Keratinocyte (primary cell): ENCODE results near the gene TECPR1. TPM values are rescaled to one million over a fixed set of nuclear protein-coding genes. Genes with fewer than 3 reads are reported as not detected.

Source experiments
- DNase-seq: peaks from one replicate; pipeline ENCODE4 v3.0.0-alpha.2; 2011; ENCODE audit warnings: low read depth, missing footprints, low spot score
- FAIRE-seq: peaks from 2 replicates; lab custom pipeline; 2011; peaks lifted over from hg19 to GRCh38; lab: Jason Lieb, UNC
- H2AFZ ChIP-seq: 2 replicates; pipeline ENCODE4 v1.6.0; 2012; ENCODE audit warnings: low read length, control low read depth, inconsistent platforms; ENCODE audit not compliant: control insufficient read depth
- H3K27ac ChIP-seq: 2 replicates; pipeline ENCODE4 v1.5.1; 2011; ENCODE audit warnings: low read length; ENCODE audit not compliant: control insufficient read depth, insufficient read depth
- H3K27me3 ChIP-seq: 3 replicates; pipeline ENCODE4 v1.6.0; 2011; ENCODE audit warnings: low read length; ENCODE audit not compliant: control insufficient read depth, insufficient read depth; ENCODE audit errors: extremely low read depth
- H3K36me3 ChIP-seq, 2 experiments: 2 replicates in 1 of 2; 3 replicates in 1 of 2; pipeline ENCODE4 v1.5.1; 2011; ENCODE audit warnings: low read length in 2 of 2, mild to moderate bottlenecking in 1 of 2; ENCODE audit not compliant: control insufficient read depth in 2 of 2, insufficient read depth in 2 of 2; ENCODE audit errors: extremely low read depth in 1 of 2
- H3K4me1 ChIP-seq: 3 replicates; pipeline ENCODE4 v1.5.1; 2011; ENCODE audit warnings: low read length; ENCODE audit not compliant: control insufficient read depth, insufficient read depth; ENCODE audit errors: extremely low read depth
- H3K4me2 ChIP-seq: 3 replicates; pipeline ENCODE4 v1.6.0; 2011; ENCODE audit warnings: low read depth, low read length; ENCODE audit not compliant: control insufficient read depth, insufficient read depth; ENCODE audit errors: extremely low read depth
- H3K4me3 ChIP-seq, 3 experiments: fragments of 200-600 bp in 1 of 3; sonication (generic) in 1 of 3; 2 replicates in 2 of 3; 3 replicates in 1 of 3; pipeline ENCODE4 v1.5.1; 2011 to 2016; ENCODE audit warnings: low read length in 3 of 3, mild to moderate bottlenecking in 3 of 3, control low read depth in 2 of 3, inconsistent platforms in 1 of 3, low read depth in 1 of 3, mixed read lengths in 1 of 3, mixed run types in 1 of 3, moderate library complexity in 1 of 3; ENCODE audit not compliant: control insufficient read depth in 2 of 3, insufficient read depth in 2 of 3; ENCODE audit errors: extremely low read depth in 1 of 3
- H3K79me2 ChIP-seq: 2 replicates; pipeline ENCODE4 v1.6.0; 2012; ENCODE audit warnings: low read length; ENCODE audit not compliant: control insufficient read depth, insufficient read depth
- H3K9ac ChIP-seq: 3 replicates; pipeline ENCODE4 v1.6.0; 2011; ENCODE audit warnings: low read length; ENCODE audit not compliant: control insufficient read depth, insufficient read depth; ENCODE audit errors: extremely low read depth
- H3K9me1 ChIP-seq: 3 replicates; pipeline ENCODE4 v1.6.0; 2011; ENCODE audit warnings: low read length; ENCODE audit not compliant: control insufficient read depth, insufficient read depth; ENCODE audit errors: extremely low read depth
- H3K9me3 ChIP-seq: 2 replicates; pipeline ENCODE4 v1.5.1; 2012; ENCODE audit warnings: low read depth, low read length; ENCODE audit not compliant: control insufficient read depth
- H4K20me1 ChIP-seq: 3 replicates; pipeline ENCODE4 v1.6.0; 2011; ENCODE audit warnings: low read length; ENCODE audit not compliant: control insufficient read depth, insufficient read depth; ENCODE audit errors: extremely low read depth
- EZH2 ChIP-seq: IDR thresholded peaks from one replicate; pipeline ENCODE4 v1.6.1; 2012; ENCODE audit warnings: inconsistent platforms, mild to moderate bottlenecking, low read length, moderate library complexity
- dilution Hi-C: fragments of 300-500 bp; cut with MboI; formaldehyde crosslinking; loops from one replicate; pipeline ENCODE4 v1.7.0; 2020; ENCODE audit warnings: low sequenced_read_pairs; ENCODE audit not compliant: extremely low pct_ligation_motif_present
- polyA plus RNA-seq, 5 experiments: library from polyadenylated mRNA; depleted of rRNA in 3 of 5; stranded (reverse) in 3 of 5; stranded (forward) in 1 of 5; unstranded in 1 of 5; fragments of >200 nt; gene quantifications; 1 replicate in 1 of 5; 2 replicates in 3 of 5; 3 replicates in 1 of 5; pipeline versions ENCODE4 v1.2.1 to v1.2.3, GENCODE V29; 2011 to 2012; ENCODE audit warnings: missing spikeins in 2 of 5, low read depth in 1 of 5, low replicate concordance in 1 of 5
- TF ChIP-seq, protein P1 (sequence below), 3 experiments: IDR thresholded peaks in 1 of 3; conservative IDR thresholded peaks in 1 of 3; optimal IDR thresholded peaks in 1 of 3; 2 replicates in 2 of 3; 3 replicates in 1 of 3; pipeline versions ENCODE3 to v1.5.1; 2011; ENCODE audit warnings: low read length in 3 of 3, mild to moderate bottlenecking in 3 of 3, moderate library complexity in 2 of 3, control low read depth in 1 of 3, inconsistent platforms in 1 of 3; ENCODE audit not compliant: insufficient read depth in 2 of 3; ENCODE audit errors: extremely low read depth in 1 of 3

TECPR1 gene
- polyA plus RNA-seq, 1 donor (not counting 4 experiments of a cell fraction or from before 2014, with no cell fraction given), result 2.4 TPM

DNA sequence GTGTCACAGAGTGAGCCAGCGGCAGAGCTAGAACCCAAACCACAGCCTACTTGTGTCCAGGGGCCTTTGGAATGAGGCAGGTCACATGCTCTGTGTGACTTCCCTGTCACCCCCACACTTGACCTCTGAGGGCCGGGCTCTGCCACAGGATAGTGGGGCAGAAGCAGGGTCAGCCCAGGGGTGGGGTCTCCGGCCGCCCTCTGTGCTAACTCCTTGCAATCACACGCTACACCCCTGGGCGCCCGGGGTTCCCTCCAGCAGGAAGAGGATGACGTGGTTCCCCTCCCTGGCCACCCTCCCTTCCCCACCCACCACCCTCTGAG is 19.8 kb downstream of the TECPR1 start:
- DNase-seq (no peak), FAIRE-seq (no peak)
- no peaks in the 10 kb centered on the region for H3K79me2 ChIP-seq
- no peaks in the 10 kb centered on the region for H3K9me3 ChIP-seq
- H3K27me3 ChIP-seq, result no peaks in the 10 kb centered on the region
- no peaks in the 10 kb centered on the region for H3K4me1 ChIP-seq
- no peak overlapping the region for H3K4me2 ChIP-seq
- dilution Hi-C loops, result no loop called here
- no peaks in the 10 kb centered on the region for H4K20me1 ChIP-seq
- H3K9ac ChIP-seq, result no peak overlapping the region
- TF ChIP-seq, protein P1, sequence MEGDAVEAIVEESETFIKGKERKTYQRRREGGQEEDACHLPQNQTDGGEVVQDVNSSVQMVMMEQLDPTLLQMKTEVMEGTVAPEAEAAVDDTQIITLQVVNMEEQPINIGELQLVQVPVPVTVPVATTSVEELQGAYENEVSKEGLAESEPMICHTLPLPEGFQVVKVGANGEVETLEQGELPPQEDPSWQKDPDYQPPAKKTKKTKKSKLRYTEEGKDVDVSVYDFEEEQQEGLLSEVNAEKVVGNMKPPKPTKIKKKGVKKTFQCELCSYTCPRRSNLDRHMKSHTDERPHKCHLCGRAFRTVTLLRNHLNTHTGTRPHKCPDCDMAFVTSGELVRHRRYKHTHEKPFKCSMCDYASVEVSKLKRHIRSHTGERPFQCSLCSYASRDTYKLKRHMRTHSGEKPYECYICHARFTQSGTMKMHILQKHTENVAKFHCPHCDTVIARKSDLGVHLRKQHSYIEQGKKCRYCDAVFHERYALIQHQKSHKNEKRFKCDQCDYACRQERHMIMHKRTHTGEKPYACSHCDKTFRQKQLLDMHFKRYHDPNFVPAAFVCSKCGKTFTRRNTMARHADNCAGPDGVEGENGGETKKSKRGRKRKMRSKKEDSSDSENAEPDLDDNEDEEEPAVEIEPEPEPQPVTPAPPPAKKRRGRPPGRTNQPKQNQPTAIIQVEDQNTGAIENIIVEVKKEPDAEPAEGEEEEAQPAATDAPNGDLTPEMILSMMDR (optimal IDR thresholded peaks at IDR 0.05 in 1 of 3, IDR thresholded peaks at IDR 0.05 in 1 of 3, conservative IDR thresholded peaks at IDR 0.05 in 1 of 3; ENCODE audit: extremely low read depth in 1 of 3, insufficient read depth in 2 of 3, low read length in 3 of 3), result no peak
- no peak for TF ChIP-seq EZH2
- no peak overlapping the region for H3K27ac ChIP-seq
- no peaks in the 10 kb centered on the region for H3K9me1 ChIP-seq
- H2AFZ ChIP-seq, result no peak overlapping the region
- H3K36me3 ChIP-seq, result no peaks in the 10 kb centered on the region
- no peak overlapping the region for H3K4me3 ChIP-seq

- Histone ChIP-seq H3K9ac (no peak overlapping the region), H3K36me3 (no peaks in the 10 kb centered on the region), H3K4me3 (no peak overlapping the region), H3K4me1 (no peaks in the 10 kb centered on the region), H3K27ac (no peak overlapping the region), H3K9me3 (no peaks in the 10 kb centered on the region), H4K20me1 (no peaks in the 10 kb centered on the region), H3K9me1 (no peaks in the 10 kb centered on the region), H2AFZ (no peak overlapping the region), H3K27me3 (no peaks in the 10 kb centered on the region), H3K79me2 (no peaks in the 10 kb centered on the region), H3K4me2 (no peak overlapping the region)
- no peak for DNase-seq
- dilution Hi-C loops, result no loop called here
- FAIRE-seq, result no peak
- TF ChIP-seq EZH2, result no peak
Measured at GRCh38 chr7:98231493-98232262, 20.4 kb downstream of the TECPR1 start.
